Activated T-cell treated with anti-CD3 and anti-CD28 coated beads for 1 hour (primary cell): ENCODE measurements around the gene NPTXR.

Source experiments
- DNase-seq: peaks from one replicate; pipeline ENCODE4 v3.0.0-alpha.2; 2020; ENCODE audit warnings: low read depth

Gene NPTXR

GRCh38 chr22:38843657-38844314 lies at the start of gene NPTXR:
NPTXR (minus strand) TSS chr22:38844028.
- DNase-seq = peak; percentile 24

GRCh38 chr22:38891256-38891655 lies 47.4 kb upstream of the NPTXR start:
- DNase-seq = no peak

DNA sequence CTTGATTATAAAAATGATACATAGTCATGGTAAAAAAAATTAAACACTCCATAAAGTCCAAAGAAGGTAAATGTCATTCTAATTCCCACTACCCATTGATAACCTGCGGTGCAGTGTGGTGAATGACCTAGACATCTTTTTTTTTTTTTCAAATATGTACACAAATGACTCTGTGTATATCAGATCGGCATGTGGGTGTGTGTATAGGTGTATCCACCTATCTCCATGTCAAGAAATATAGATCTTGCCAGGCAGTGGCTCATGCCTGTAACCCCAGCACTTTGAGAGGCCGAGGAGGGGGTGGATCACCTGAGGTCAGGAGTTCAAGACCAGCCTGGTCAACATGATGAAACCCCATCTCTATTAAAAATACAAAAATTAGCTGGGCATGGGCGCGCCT lies 46.5 kb upstream of the NPTXR start:
- DNase-seq = no peak

GRCh38 chr22:38886333-38886732 lies 42.5 kb upstream of the NPTXR start:
- no peak for DNase-seq

- no peak for DNase-seq
Measured at GRCh38 chr22:38882972-38883622, 39.3 kb upstream of the NPTXR start.

DNA sequence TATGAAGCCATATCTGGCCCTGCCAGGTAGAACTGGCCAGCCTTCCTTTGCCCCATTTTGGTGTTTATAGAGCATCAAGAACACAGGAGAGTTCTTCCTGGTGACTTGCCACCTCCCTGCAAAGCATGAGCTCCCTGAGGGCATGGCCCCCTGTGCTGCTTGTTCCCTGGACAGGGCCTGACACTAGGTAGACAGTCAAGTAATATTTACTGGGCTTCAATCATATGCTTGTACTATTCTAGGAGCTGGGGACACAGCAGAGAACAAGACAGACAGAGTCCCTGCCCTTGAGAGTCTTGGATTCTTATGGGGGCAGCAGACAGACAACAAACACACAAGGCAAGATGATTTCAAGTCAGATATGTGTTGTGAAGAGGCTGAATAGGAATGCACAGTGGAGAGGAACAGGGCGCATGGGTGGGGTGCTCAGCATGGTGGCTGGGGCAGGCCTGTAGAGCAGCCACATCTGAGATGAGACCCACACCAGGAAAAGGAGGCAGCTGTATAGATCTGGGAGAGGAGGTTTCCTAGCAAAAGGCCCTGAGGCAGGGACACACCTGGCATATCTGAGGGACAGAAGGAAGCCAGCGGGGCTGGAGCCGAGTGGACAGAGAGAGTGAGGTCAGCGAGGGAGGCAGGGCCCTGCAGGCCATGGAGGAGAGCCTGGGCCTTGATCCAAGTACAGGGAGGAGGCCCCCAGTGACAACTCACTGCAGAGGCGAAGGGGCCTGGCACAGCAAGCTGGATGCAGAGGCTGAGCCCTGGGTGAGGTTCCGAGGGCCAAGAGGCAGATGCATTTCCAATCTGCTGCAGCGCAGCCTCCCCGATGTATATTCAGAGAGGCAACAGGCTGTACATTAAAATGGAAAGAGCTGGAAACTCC lies 38.4 kb upstream of the NPTXR start:
- no peak for DNase-seq

DNA sequence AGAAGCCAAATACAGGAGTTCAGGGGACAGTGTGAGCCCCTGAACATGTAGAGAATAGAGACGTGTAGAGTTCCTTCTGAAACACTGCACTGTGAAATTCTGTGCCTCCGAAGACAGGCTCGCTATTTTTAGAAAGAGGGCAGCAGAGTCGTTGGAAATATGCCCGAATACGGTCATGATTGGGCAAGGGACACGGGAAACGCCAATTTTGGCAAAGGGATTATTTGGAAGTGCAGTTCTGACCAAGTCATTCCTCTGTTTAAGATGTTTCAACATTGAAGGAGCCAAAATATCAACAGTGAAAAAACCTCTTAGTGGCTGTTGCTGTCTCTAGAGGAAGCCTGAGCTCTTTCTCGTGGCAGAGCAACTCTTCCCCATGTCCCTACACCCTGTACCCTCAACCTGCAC lies 37.6 kb upstream of the NPTXR start:
- DNase-seq = no peak

- DNase-seq = no peak
Measured at GRCh38 chr22:38879961-38880360, 36.1 kb upstream of the NPTXR start.

GRCh38 chr22:38879108-38879729 lies 35.4 kb upstream of the NPTXR start:
- no peak for DNase-seq

DNA sequence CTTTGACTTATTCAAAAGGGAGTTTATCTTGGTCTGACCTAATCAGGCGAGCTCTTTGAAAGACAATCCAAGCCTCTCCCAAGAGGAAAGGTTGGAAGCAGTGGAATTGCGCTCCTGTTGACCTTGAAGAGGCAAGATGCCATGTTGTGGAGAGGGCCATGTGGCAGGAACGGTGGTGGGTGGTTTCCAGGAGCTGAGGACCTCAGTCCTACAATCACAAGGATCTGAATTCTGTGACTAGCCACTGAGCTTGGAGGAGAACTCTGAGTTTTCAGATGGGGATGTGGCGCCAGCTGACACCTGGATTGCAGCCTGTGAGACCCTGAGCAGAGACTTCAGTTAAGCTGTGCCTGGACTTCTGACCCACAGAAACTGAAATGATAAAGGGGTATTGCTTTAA lies 34.2 kb upstream of the NPTXR start:
- DNase-seq = no peak

GRCh38 chr22:38874529-38875222 lies 30.8 kb upstream of the NPTXR start:
- no peak for DNase-seq

DNA sequence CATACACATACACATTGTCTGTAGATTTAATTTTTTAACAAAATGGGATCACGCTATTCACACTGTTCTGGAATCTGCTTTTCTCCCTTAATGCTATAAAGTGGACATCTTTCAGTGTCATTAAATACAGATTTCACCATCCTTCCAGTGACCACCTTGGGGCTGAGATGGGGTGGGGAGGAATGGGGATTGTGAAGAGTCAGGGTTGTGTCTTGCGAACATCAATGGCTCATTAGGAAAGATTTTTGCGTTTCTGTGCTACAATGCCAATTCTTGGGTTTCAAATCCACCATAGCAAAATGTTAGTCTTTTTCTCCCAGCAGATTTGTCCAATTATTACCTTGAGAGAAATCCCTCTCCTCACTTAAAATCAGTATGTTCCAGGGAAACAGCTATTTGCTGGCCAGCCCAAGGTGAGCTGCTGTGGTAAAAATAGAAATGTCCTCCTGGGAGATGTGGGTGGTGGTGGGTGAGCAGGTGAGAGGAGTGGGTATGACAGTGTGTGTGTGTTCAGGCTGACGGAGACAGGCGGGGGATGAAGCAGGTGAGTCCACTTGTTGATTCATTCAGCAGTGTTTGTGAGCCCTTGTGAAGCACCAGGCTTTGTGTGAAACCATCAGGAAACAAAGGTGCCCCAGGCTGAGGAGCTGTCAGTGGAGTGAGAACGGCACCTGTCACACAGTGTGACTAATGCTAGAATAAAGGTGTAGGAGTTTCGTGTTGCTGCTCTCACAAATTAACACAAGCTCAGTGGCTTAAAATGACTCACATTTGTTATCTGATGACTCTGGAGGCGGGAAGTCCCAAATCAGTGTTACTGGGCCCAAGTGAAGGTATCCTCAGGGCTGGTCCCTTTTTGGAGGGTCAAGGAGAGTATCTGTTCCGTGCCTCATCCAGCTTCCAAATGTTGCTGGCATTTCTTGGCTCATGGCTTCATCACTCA lies 29.9 kb upstream of the NPTXR start:
- DNase-seq = peak; percentile 43

DNA sequence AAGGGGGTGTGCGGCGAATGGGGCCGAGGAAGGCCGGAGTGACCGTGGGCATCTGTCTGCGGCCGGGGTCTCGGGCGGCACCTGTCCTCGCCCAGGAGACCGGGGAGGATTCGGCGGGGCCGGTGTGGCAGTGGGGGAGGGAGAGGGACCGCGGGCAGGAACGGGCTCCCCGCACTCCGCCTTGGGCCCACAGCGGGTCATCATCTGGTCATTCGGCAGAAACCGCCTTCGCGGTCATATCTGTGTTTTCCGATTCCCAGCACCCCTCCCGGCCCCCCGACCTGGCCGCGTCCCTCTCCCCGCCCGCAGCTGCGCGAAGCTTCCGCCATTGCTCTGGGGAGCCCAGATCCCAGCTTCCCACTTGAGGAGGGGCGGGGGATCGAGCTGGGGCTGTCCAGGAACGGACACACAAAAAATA lies 29.0 kb upstream of the NPTXR start:
- no peak for DNase-seq

DNA sequence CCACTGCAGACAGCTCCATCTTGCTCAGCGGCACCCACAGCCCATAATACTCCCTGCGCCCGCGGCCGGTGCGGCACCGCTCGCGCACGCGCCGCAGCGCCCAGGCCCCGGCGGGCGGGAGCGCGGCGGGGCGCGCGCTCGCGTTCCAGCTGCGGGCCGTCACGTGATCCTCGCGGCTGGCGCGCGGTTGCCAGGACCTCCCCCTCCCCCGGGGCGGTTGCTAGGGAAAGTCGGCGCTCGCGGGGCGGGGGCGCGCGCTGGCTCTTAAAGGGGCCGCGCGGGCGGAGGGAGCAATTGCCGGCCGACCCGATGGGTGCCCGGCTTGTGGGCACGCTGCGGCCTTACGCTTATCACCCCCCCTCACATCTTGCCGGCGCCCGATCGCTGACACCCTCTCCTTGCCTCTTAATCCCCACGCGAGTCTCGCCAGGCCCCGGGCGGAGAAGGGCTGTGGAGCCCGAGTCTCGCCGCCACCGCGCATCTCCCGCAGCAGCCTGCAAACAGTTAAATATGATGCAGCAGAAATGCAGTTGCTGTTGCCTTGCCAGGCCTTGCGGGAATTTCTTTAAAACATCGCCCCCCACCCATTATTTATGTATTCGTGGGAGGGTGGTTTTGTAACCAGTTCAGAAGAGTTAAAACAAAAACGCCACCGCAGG lies 28.5 kb upstream of the NPTXR start, which contains the start of gene CBX6:
CBX6 (minus strand) TSS at position 45 of the 659 bp plus-strand sequence; CDS start at position 19, 26 bp downstream.
- DNase-seq = peak; percentile 95

- DNase-seq = no peak
Measured at GRCh38 chr22:38871360-38872171, 27.7 kb upstream of the NPTXR start.

DNA sequence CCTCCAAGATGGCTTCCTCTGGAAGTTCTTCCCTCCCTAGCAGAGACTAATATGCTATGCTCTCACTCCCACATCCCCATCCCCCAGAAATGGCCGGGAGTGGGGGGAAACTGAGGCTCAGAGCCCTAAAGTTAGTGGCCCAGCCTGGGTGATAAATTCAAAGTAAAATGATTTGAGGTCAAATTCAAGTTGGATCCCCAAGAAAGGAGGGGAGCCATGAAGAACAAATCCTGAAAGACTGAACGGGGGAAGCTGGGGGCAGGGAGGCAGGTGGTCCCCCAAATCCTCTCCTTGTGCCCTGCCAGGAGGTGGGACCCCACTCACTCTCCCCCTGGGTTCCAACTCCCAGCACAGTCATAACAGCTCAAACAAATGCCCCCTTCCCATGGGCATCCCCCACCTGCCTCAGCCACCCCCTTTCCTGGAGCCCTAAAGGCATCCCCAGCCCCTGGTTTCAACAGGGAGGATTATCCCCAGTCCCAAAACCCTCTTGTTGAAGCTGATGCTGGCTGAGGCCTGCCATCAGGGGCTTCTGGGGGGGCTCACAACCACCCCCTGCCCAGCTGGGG lies 27.0 kb upstream of the NPTXR start:
- DNase-seq = no peak

GRCh38 chr22:38870312-38870741 lies 26.5 kb upstream of the NPTXR start:
- DNase-seq = peak; percentile 86

- DNase-seq = no peak
Measured at GRCh38 chr22:38869663-38870062, 25.8 kb upstream of the NPTXR start.
